OCI-LY7 (cell line): ENCODE measurements around the gene ANAPC16. TPM values are rescaled to one million over a fixed set of nuclear protein-coding genes. Genes with fewer than 3 reads are reported as not detected.

Source experiments
- BruUV-seq: library from RNA; stranded (reverse); fragments of 400-500 nt; replicated peaks from 2 replicates; lab custom pipeline; 2021; lab: Mats Ljungman, UMichigan
- CTCF ChIA-PET: fragments of 300-600 bp; sonication (Branson Sonifier 250); formaldehyde crosslinking; loops from one replicate; lab custom pipeline; 2022; ENCODE audit warnings: antibody characterized with exemption; ENCODE audit not compliant: unreplicated experiment; lab: Charles Lee
- POLR2A ChIA-PET: fragments of 300-600 bp; sonication (Branson Sonifier 250); formaldehyde crosslinking; loops from one replicate; lab custom pipeline; 2022; ENCODE audit warnings: antibody characterized with exemption; lab: Charles Lee
- DNase-seq: peaks from one replicate; pipeline ENCODE4 v3.0.0-alpha.2; 2015; ENCODE audit warnings: low spot score
- H2AFZ ChIP-seq: fragments of 200-600 bp; sonication (generic), shearing (Covaris generic); 2 replicates; pipeline ENCODE4 v1.6.1; 2014; ENCODE audit warnings: mild to moderate bottlenecking, antibody characterized with exemption, low read length, moderate library complexity
- H3K27ac ChIP-seq: fragments of 200-600 bp; sonication (generic); 2 replicates; pipeline ENCODE4 v1.5.1; 2014; ENCODE audit warnings: mixed run types, low read depth, mild to moderate bottlenecking, moderate library complexity, low read length, inconsistent platforms; ENCODE audit not compliant: poor library complexity, severe bottlenecking
- H3K36me3 ChIP-seq: fragments of 200-600 bp; sonication (generic); 2 replicates; pipeline ENCODE4 v1.6.1; 2014; ENCODE audit warnings: mild to moderate bottlenecking, antibody characterized with exemption, low read length, moderate library complexity, mixed read lengths; ENCODE audit not compliant: insufficient read depth
- H3K4me1 ChIP-seq: fragments of 200-600 bp; sonication (generic); 2 replicates; pipeline ENCODE4 v1.5.1; 2014; ENCODE audit warnings: mild to moderate bottlenecking, low read length; ENCODE audit not compliant: insufficient read depth, poor library complexity, severe bottlenecking
- H3K4me2 ChIP-seq: fragments of 200-600 bp; sonication (generic); 2 replicates; pipeline ENCODE4 v1.6.1; 2014; ENCODE audit warnings: mild to moderate bottlenecking, low read length
- H3K4me3 ChIP-seq: fragments of 200-600 bp; sonication (generic); 2 replicates; pipeline ENCODE4 v1.5.1; 2014; ENCODE audit warnings: mild to moderate bottlenecking, low read depth, low read length; ENCODE audit not compliant: poor library complexity, severe bottlenecking
- H3K79me2 ChIP-seq: fragments of 200-600 bp; sonication (generic); 2 replicates; pipeline ENCODE4 v1.6.1; 2016; ENCODE audit warnings: low read depth, mild to moderate bottlenecking, low read length, moderate library complexity, mixed read lengths; ENCODE audit not compliant: insufficient read depth
- H3K9me2 ChIP-seq: fragments of 200-600 bp; sonication (generic); 2 replicates; pipeline ENCODE4 v1.6.1; 2016; ENCODE audit warnings: mild to moderate bottlenecking, low read length, mixed read lengths; ENCODE audit not compliant: insufficient read depth
- H3K9me3 ChIP-seq: fragments of 200-600 bp; sonication (generic); 2 replicates; pipeline ENCODE4 v1.6.1; 2014; ENCODE audit warnings: mild to moderate bottlenecking, mixed run types, low read length, mixed read lengths
- H4K20me1 ChIP-seq: fragments of 200-600 bp; sonication (generic); 2 replicates; pipeline ENCODE4 v1.6.1; 2014; ENCODE audit warnings: mild to moderate bottlenecking, antibody characterized with exemption, low read length, moderate library complexity, mixed read lengths; ENCODE audit not compliant: insufficient read depth
- CTCF ChIP-seq: fragments of 200-600 bp; sonication (generic); conservative IDR thresholded peaks from 2 replicates; pipeline ENCODE4 v1.5.1; 2014; ENCODE audit warnings: mild to moderate bottlenecking, antibody characterized with exemption, low read length, moderate library complexity, mixed read lengths
- EZH2phosphoT487 ChIP-seq: fragments of 200-600 bp; sonication (generic); IDR thresholded peaks from 2 replicates; pipeline ENCODE4 v1.6.1; 2018; ENCODE audit warnings: low read depth, borderline replicate concordance, mild to moderate bottlenecking, mixed run types, antibody characterized with exemption, low read length, moderate library complexity, mixed read lengths
- intact Hi-C: fragments of 100-400 bp; cut with micrococcal nuclease; formaldehyde crosslinking; loops from one replicate; pipeline ENCODE4 v1.10.0; 2022; ENCODE audit not compliant: unreplicated experiment
- total RNA-seq, 2 experiments: library from RNA; depleted of rRNA in 1 of 2; stranded (reverse); fragments of >200 nt in 1 of 2; shearing (Covaris generic) in 1 of 2; gene quantifications; 2 replicates each; pipeline ENCODE4 v1.2.3, GENCODE V29; 2014 to 2022

ANAPC16 gene
- total RNA-seq, 2 experiments from 2014 or later: 68.0 to 92.8 TPM

- no peak overlapping the region for H3K27ac ChIP-seq
- H3K4me1 ChIP-seq: no peaks in the 10 kb centered on the region
- peaks cover 60% of the 10 kb centered on the region for H3K36me3 ChIP-seq
- H3K4me2 ChIP-seq: no peak overlapping the region
- H3K9me2 ChIP-seq: no peaks in the 10 kb centered on the region
- POLR2A ChIA-PET: interaction anchor here (1.0 to 3.5 kb wide), 2 partner anchors 13 to 55 kb away, joined by 6 to 13 read pairs; no protein-coding TSS in a partner anchor
- CTCF ChIA-PET: no interaction called here
- no peaks in the 10 kb centered on the region for H4K20me1 ChIP-seq
- no TSS peak for BruUV-seq
- no peak for TF ChIP-seq EZH2phosphoT487
- no peak for TF ChIP-seq CTCF
- no peak for DNase-seq
- no peaks in the 10 kb centered on the region for H3K9me3 ChIP-seq
- H3K4me3 ChIP-seq: no peak overlapping the region
- no peaks in the 10 kb centered on the region; the same call in 1 of the 2 replicates for H3K79me2 ChIP-seq
- H2AFZ ChIP-seq: no peak overlapping the region
- intact Hi-C loops: no loop called here
These were observed 18.8 kb downstream of the ANAPC16 start for GRCh38 chr10:72234560-72235095.

GRCh38 chr10:72235544-72236279 is 19.9 kb downstream of the ANAPC16 start:
- no peak overlapping the region for H3K4me3 ChIP-seq
- ChIA-PET CTCF (no interaction called here), POLR2A (interaction anchor here (1.0 to 3.5 kb wide), 4 partner anchors 10 to 96 kb away, joined by 3 to 13 read pairs (median 6); no protein-coding TSS in a partner anchor)
- peaks cover 49% of the 10 kb centered on the region for H3K36me3 ChIP-seq
- H2AFZ ChIP-seq: no peak overlapping the region
- intact Hi-C loops: no loop called here
- BruUV-seq: no TSS peak
- H3K4me1 ChIP-seq: no peaks in the 10 kb centered on the region
- no peaks in the 10 kb centered on the region for H3K9me2 ChIP-seq
- H3K79me2 ChIP-seq: no peaks in the 10 kb centered on the region
- H3K4me2 ChIP-seq: no peak overlapping the region
- H4K20me1 ChIP-seq: no peaks in the 10 kb centered on the region
- H3K27ac ChIP-seq: no peak overlapping the region
- no peak for TF ChIP-seq CTCF
- no peak for TF ChIP-seq EZH2phosphoT487
- no peak for DNase-seq
- no peaks in the 10 kb centered on the region for H3K9me3 ChIP-seq
